Adrenal gland (tissue), 5 donors: ENCODE data around the gene LTB4R.

Source experiments
- CTCF ChIP-seq, 6 experiments: fragments of 450-650 bp in 4 of 6; fragments of 200-600 bp in 2 of 6; sonication (generic) in 1 of 6; IDR thresholded peaks; 1 replicate in 5 of 6; 2 replicates in 1 of 6; pipeline versions ENCODE4 v1.5.1 to v1.8.0; 2016 to 2021; ENCODE audit warnings: antibody characterized with exemption in 6 of 6, mild to moderate bottlenecking in 2 of 6, moderate library complexity in 1 of 6
- POLR2A ChIP-seq, 2 donors: fragments of 450-650 bp; IDR thresholded peaks; one replicate each; pipeline ENCODE4 v1.6.1; 2017; ENCODE audit warnings: antibody characterized with exemption in 2 of 2, mild to moderate bottlenecking in 2 of 2, moderate library complexity in 1 of 2
- donor health status: DM: no; HTN: no; CAD: no.

DNA sequence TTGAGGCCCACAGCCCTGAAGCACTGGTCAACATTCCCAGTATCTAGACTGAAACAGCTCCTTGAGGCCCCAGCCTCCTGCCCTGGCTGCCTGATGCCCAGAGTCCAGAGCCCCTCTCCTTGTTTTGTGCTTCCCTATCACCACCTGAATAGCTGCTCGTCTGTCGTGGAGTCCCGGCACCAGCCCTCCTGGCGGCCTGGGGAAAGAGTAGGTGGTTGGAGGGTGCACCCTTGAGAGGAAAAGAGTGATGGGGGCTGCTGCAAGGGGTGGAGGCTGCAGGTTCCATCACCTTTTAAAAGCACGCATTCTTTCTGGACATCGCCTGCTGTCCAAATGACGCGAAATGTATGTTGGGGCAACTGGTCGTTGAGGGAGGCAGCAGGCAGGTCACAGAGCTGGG, 43.1 kb upstream of the LTB4R start:
- no peak for TF ChIP-seq POLR2A (IDR thresholded peaks at IDR 0.05)
- no peak for TF ChIP-seq CTCF (IDR thresholded peaks at IDR 0.05)
